Measurements from ENCODE around the gene GNG2. TPM values are rescaled to one million over a fixed set of nuclear protein-coding genes. Genes with fewer than 3 reads are reported as not detected.
A peak's percentile ranks its signal among the peaks of the same experiment; 100 is the strongest.

The GNG2 gene
- polyA plus RNA-seq, 1 of the 3 experiments (the other 2 are of a cell fraction): 17.8 TPM

DNA sequence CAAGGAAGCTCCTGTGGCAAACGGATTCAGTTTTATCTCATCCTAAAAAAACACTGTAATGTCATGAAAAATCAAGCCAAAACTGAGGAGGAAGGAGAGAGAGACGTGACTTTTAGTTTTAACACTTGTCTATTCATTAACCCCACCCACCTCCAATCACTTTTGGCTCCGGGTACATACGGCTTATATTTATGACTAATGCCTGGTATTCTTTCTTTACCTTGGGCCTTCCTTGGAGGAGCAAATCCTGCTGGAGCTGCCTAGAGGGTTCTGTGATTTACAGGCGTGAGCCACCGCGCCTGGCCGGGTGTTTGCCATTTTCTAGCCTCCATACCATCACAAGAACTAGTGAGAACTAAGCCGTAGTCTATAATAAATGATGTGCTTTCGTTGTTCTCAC lies 68.2 kb downstream of the GNG2 start:
- POLR2A ChIA-PET: no interaction called here
- Histone ChIP-seq H3K9me2 (no peaks in the 10 kb centered on the region), H4K20me1 (ENCODE audit: insufficient read depth) (no peaks in the 10 kb centered on the region), H3K4me1 (ENCODE audit: control insufficient read depth in 1 of 2, insufficient read depth in 2 of 2, low read depth in 1 of 2, low read length in 1 of 2) (peaks cover 7 to 20% of the 10 kb centered on the region in 2 experiments; a peak in 2 of 4 replicates), H3K9me3 (no peaks in the 10 kb centered on the region), H3K27ac (ENCODE audit: low read depth in 2 of 2, low read length in 1 of 2) (peak overlapping the region; percentile 47 to 55; a peak in 3 of 4 replicates), H2AFZ (ENCODE audit: low read depth) (no peak overlapping the region), H3K27me3 (ENCODE audit: insufficient read depth) (no peaks in the 10 kb centered on the region), H3K9ac (no peak overlapping the region), H3F3A (replicated peaks; ENCODE audit: insufficient read depth) (peaks cover 11% of the 10 kb centered on the region), H3K36me3 (replicated peaks in 1 of 2; ENCODE audit: control insufficient read depth in 1 of 2, insufficient read depth in 2 of 2, low read length in 1 of 2) (no peaks in the 10 kb centered on the region), H3K4me2 (no peak overlapping the region), H3K79me2 (ENCODE audit: insufficient read depth) (no peaks in the 10 kb centered on the region), H3K4me3 (ENCODE audit: low read depth in 2 of 2, low read length in 1 of 2) (no peak overlapping the region)
- DNase-seq: no peak
- WGBS (ENCODE audit: low lambda C conversion rate): 92% methylated on average over 10 of the region's 10 CpGs
- CTCF ChIA-PET: no interaction called here
- TF ChIP-seq MEF2A (IDR thresholded peaks at IDR 0.05; ENCODE audit: borderline replicate concordance, low read depth): no peak
- TF ChIP-seq TEAD4 (IDR thresholded peaks at IDR 0.05; ENCODE audit: borderline replicate concordance, insufficient read depth): no peak
- TF ChIP-seq RAD21 (IDR thresholded peaks at IDR 0.05; ENCODE audit: low read length): no peak
- TF ChIP-seq USF2 (IDR thresholded peaks at IDR 0.05; ENCODE audit: borderline replicate concordance, low read depth, low read length): no peak
- no peak for TF ChIP-seq GATA2 (CRISPR knock-in tag; IDR thresholded peaks at IDR 0.05)
- TF ChIP-seq ELF1 (IDR thresholded peaks at IDR 0.05): no peak
- TF ChIP-seq RCOR1 (IDR thresholded peaks at IDR 0.05; ENCODE audit: low read length): no peak
- no peak for TF ChIP-seq EZH2phosphoT487 (IDR thresholded peaks at IDR 0.05; ENCODE audit: borderline replicate concordance, low read depth)
- no peak for TF ChIP-seq JUND (IDR thresholded peaks at IDR 0.05)
- no peak for TF ChIP-seq CTCF (IDR thresholded peaks at IDR 0.05)

- Histone ChIP-seq H3F3A (replicated peaks; ENCODE audit: insufficient read depth) (peaks cover 11% of the 10 kb centered on the region), H3K27me3 (ENCODE audit: insufficient read depth) (no peaks in the 10 kb centered on the region), H3K4me3 (ENCODE audit: low read depth in 2 of 2, low read length in 1 of 2) (no peak overlapping the region), H3K4me1 (ENCODE audit: control insufficient read depth in 1 of 2, insufficient read depth in 2 of 2, low read depth in 1 of 2, low read length in 1 of 2) (peaks cover 7 to 20% of the 10 kb centered on the region in 2 experiments; a peak in 2 of 4 replicates), H2AFZ (ENCODE audit: low read depth) (no peak overlapping the region), H4K20me1 (ENCODE audit: insufficient read depth) (no peaks in the 10 kb centered on the region), H3K36me3 (replicated peaks in 1 of 2; ENCODE audit: control insufficient read depth in 1 of 2, insufficient read depth in 2 of 2, low read length in 1 of 2) (no peaks in the 10 kb centered on the region), H3K9me2 (no peaks in the 10 kb centered on the region), H3K27ac (ENCODE audit: low read depth in 2 of 2, low read length in 1 of 2) (peak overlapping the region; percentile 47 to 55; a peak in 3 of 4 replicates), H3K9me3 (no peaks in the 10 kb centered on the region), H3K4me2 (0 out of 2 replicates have a peak overlapping the region, but pooled peaks have one; percentile 3), H3K9ac (no peak overlapping the region), H3K79me2 (ENCODE audit: insufficient read depth) (no peaks in the 10 kb centered on the region)
- POLR2A ChIA-PET: no interaction called here
- 17% methylated on average over 4 of the region's 4 CpGs for WGBS (ENCODE audit: low lambda C conversion rate)
- CTCF ChIA-PET: interaction anchor here (1.1 kb wide), 1 partner anchor 11 kb away, joined by 3 read pairs; no protein-coding TSS in a partner anchor
- no peak for DNase-seq
- peak; percentile 73; the same call in 1 of the 2 replicates for TF ChIP-seq FOSL2 (IDR thresholded peaks at IDR 0.05; ENCODE audit: borderline replicate concordance, low read depth)
- TF ChIP-seq JUND (IDR thresholded peaks at IDR 0.05): peak; percentile 73
- TF ChIP-seq PBX3 (IDR thresholded peaks at IDR 0.05): 0 out of 2 replicates have a peak, but pooled peaks have one; percentile 42
- TF ChIP-seq FOXM1 (IDR thresholded peaks at IDR 0.05; ENCODE audit: low read depth): no peak
- TF ChIP-seq NFIC (IDR thresholded peaks at IDR 0.05; ENCODE audit: borderline replicate concordance): 0 out of 2 replicates have a peak, but pooled peaks have one; percentile 23
- no peak for TF ChIP-seq EZH2phosphoT487 (IDR thresholded peaks at IDR 0.05; ENCODE audit: borderline replicate concordance, low read depth)
- TF ChIP-seq TCF12 (IDR thresholded peaks at IDR 0.05): peak; percentile 56
- 0 out of 4 replicates have a peak, but pooled peaks of 1 of the 2 experiments have one; percentile 8 for TF ChIP-seq EP300 (IDR thresholded peaks at IDR 0.05; ENCODE audit: borderline replicate concordance in 1 of 2, low read depth in 1 of 2, low read length in 1 of 2)
- TF ChIP-seq POLR2AphosphoS5 (IDR thresholded peaks at IDR 0.05; ENCODE audit: low read depth, low read length): no peak
- no peak for TF ChIP-seq RFX5 (IDR thresholded peaks at IDR 0.05; ENCODE audit: low read length)
- no peak for TF ChIP-seq GATA2 (CRISPR knock-in tag; IDR thresholded peaks at IDR 0.05)
- TF ChIP-seq MXI1 (IDR thresholded peaks at IDR 0.05; ENCODE audit: low read depth, low read length): no peak
- TF ChIP-seq YY1 (IDR thresholded peaks at IDR 0.05; ENCODE audit: low read depth): peak; percentile 25; the same call in 1 of the 2 replicates
- TF ChIP-seq RAD21 (IDR thresholded peaks at IDR 0.05; ENCODE audit: low read length): no peak
- TF ChIP-seq USF2 (IDR thresholded peaks at IDR 0.05; ENCODE audit: borderline replicate concordance, low read depth, low read length): no peak
- no peak for TF ChIP-seq ELF1 (IDR thresholded peaks at IDR 0.05)
- 0 out of 2 replicates have a peak, but pooled peaks have one; percentile 33 for TF ChIP-seq MEF2A (IDR thresholded peaks at IDR 0.05; ENCODE audit: borderline replicate concordance, low read depth)
These were observed 68.8 kb downstream of the GNG2 start for GRCh38 chr14:51929166-51929565.

All from SK-N-SH (cell line).